Measurements from ENCODE around the gene MTM1. TPM values are rescaled to one million over a fixed set of nuclear protein-coding genes. Genes with fewer than 3 reads are reported as not detected.
A peak's percentile ranks its signal among the peaks of the same experiment; 100 is the strongest.

MTM1 gene
- polyA plus RNA-seq, 3 donors, result 6.5 to 23.4 (median 17.0) TPM

DNA sequence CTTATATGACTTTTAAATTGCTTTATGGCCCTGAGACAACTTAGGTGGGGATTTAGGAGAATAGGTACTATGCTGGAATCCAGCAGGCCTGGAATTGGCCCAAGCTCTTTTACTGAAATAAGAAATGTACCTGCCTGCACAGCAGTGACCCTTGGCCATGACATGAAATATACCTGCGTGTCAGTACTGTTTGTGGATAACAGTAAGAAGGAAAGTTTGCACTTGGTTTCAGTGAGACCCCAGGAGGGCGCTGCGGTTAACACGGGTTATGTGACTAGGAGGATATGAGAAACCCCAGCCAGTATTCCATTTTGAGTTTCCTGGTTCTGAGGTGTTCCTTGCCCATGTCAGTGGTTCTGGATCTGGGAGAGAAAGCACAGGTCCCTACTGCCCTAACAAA is 5.3 kb downstream of the MTM1 start:
- H3K4me1 Mint-ChIP-seq, result peaks cover 77% of the 10 kb centered on the region
- WGBS (ENCODE audit: insufficient coverage), result no CpG with 5 or more reads among the region's 4 CpGs
- TF ChIP-seq, protein P1, sequence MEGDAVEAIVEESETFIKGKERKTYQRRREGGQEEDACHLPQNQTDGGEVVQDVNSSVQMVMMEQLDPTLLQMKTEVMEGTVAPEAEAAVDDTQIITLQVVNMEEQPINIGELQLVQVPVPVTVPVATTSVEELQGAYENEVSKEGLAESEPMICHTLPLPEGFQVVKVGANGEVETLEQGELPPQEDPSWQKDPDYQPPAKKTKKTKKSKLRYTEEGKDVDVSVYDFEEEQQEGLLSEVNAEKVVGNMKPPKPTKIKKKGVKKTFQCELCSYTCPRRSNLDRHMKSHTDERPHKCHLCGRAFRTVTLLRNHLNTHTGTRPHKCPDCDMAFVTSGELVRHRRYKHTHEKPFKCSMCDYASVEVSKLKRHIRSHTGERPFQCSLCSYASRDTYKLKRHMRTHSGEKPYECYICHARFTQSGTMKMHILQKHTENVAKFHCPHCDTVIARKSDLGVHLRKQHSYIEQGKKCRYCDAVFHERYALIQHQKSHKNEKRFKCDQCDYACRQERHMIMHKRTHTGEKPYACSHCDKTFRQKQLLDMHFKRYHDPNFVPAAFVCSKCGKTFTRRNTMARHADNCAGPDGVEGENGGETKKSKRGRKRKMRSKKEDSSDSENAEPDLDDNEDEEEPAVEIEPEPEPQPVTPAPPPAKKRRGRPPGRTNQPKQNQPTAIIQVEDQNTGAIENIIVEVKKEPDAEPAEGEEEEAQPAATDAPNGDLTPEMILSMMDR (IDR thresholded peaks at IDR 0.05), result no peak
- no peaks in the 10 kb centered on the region for H3K27me3 ChIP-seq (ENCODE audit: control insufficient read depth in 2 of 2, insufficient read depth in 2 of 2, low read length in 2 of 2)
- H3K36me3 ChIP-seq (replicated peaks in 1 of 2; ENCODE audit: control insufficient read depth in 1 of 2, insufficient read depth in 2 of 2, low read length in 2 of 2), result no peaks in the 10 kb centered on the region
- H3K27ac Mint-ChIP-seq, result peak overlapping the region in 6 of 7 donors; percentile 11 to 76 (median 52)
- H3K4me3 ChIP-seq (replicated peaks in 1 of 3; ENCODE audit: low read depth in 2 of 3, low read length in 3 of 3), result no peak overlapping the region
- H2AFZ ChIP-seq (ENCODE audit: insufficient read depth, low read depth, low read length, poor library complexity, severe bottlenecking), result no peak overlapping the region
- H3K79me2 ChIP-seq (ENCODE audit: insufficient read depth, low read length), result peaks cover 92% of the 10 kb centered on the region
- H3K4me1 ChIP-seq (ENCODE audit: control insufficient read depth in 1 of 2, insufficient read depth in 2 of 2, low read length in 2 of 2), result peaks cover 63 to 66% of the 10 kb centered on the region in 2 donors
- DNase-seq, result no peak
- H3K9me3 Mint-ChIP-seq, result peaks cover 0 to 6% (median 0%) of the 10 kb centered on the region in 7 donors
- no peaks in the 10 kb centered on the region for H3K36me3 Mint-ChIP-seq
- peak overlapping the region in 1 of 2 donors; percentile 78 for H3K27ac ChIP-seq (ENCODE audit: low read depth in 1 of 2, low read length in 2 of 2)
- peaks cover 0 to 11% (median 0%) of the 10 kb centered on the region in 3 donors for H3K27me3 Mint-ChIP-seq (ENCODE audit: low read depth in 3 of 3)
- H3K4me3 Mint-ChIP-seq, result no peak overlapping the region
- H3K9ac ChIP-seq (ENCODE audit: insufficient read depth, low read length, poor library complexity, severe bottlenecking), result no peak overlapping the region
- intact Hi-C loops (cut with micrococcal nuclease), result loop anchor here in 1 of 2 donors (10.0 kb wide), 1 partner anchor 609 kb away; no protein-coding TSS in a partner anchor
- no peak overlapping the region for H3K4me2 ChIP-seq (replicated peaks; ENCODE audit: extremely low read depth, low read length, poor library complexity, severe bottlenecking)
- H4K20me1 ChIP-seq (ENCODE audit: insufficient read depth, low read length), result peaks cover 29% of the 10 kb centered on the region
- no peaks in the 10 kb centered on the region for H3K9me3 ChIP-seq (replicated peaks in 1 of 2; ENCODE audit: control insufficient read depth in 1 of 2, insufficient read depth in 1 of 2, low read length in 2 of 2)

DNA sequence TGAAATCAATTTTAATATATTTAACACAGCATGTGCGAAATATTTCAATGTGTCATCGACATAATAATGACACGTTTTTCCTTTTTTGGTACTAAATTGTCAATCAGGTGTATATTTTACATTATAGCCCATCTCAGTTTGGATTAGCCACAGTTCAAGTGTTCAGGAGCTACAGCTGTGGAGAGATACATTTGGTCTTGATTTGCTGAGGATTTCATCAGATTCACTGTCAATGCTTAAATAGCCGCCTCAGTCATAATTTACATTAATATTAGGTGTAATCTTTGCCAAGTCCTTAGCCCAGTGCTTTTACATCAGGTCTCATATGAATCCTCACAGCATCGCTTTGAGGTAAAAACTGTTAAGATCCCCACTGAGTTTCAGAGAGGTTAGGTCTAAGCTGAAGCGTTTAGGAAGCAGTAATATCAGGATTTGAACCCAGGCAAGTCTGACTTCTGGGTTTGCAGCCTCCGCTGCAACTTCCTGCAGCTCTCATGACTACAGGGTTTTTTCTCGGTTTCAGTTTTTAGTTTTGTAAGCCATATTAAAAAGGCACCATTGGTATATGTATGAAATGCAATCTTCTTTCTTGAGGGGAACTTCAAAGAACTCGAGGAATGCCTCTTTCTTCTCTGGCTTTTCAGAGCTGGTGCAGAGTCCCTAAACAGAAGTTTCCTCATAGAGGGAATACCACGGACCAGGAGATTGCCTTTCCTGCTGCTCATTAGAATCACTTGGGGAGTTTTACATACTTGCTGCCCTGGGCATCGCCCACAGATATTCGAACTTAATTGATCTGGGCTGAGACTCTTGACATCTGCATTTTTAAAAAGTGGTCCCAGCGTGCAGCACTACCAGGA is 6.4 kb downstream of the MTM1 start:
- peaks cover 58% of the 10 kb centered on the region in 2 donors for H3K4me1 ChIP-seq (ENCODE audit: control insufficient read depth in 1 of 2, insufficient read depth in 2 of 2, low read length in 2 of 2)
- no peaks in the 10 kb centered on the region for H3K9me3 ChIP-seq (replicated peaks in 1 of 2; ENCODE audit: control insufficient read depth in 1 of 2, insufficient read depth in 1 of 2, low read length in 2 of 2)
- H3K27me3 ChIP-seq (ENCODE audit: control insufficient read depth in 2 of 2, insufficient read depth in 2 of 2, low read length in 2 of 2), result no peaks in the 10 kb centered on the region
- H3K36me3 ChIP-seq (replicated peaks in 1 of 2; ENCODE audit: control insufficient read depth in 1 of 2, insufficient read depth in 2 of 2, low read length in 2 of 2), result no peaks in the 10 kb centered on the region
- peaks cover 0 to 6% (median 0%) of the 10 kb centered on the region in 7 donors for H3K9me3 Mint-ChIP-seq
- peak overlapping the region; percentile 52 to 67 for H3K4me3 Mint-ChIP-seq
- no peak overlapping the region for H2AFZ ChIP-seq (ENCODE audit: insufficient read depth, low read depth, low read length, poor library complexity, severe bottlenecking)
- intact Hi-C loops (cut with micrococcal nuclease), result loop anchor here in 1 of 2 donors (10.0 kb wide), 1 partner anchor 610 kb away; no protein-coding TSS in a partner anchor
- TF ChIP-seq, protein P1 (IDR thresholded peaks at IDR 0.05), result no peak
- peaks cover 0 to 10% (median 0%) of the 10 kb centered on the region in 3 donors for H3K27me3 Mint-ChIP-seq (ENCODE audit: low read depth in 3 of 3)
- 0% methylated on average over 1 of the region's 13 CpGs for WGBS (ENCODE audit: insufficient coverage)
- peak overlapping the region in 2 of 3 experiments; percentile 28 to 55 for H3K4me3 ChIP-seq (replicated peaks in 1 of 3; ENCODE audit: low read depth in 2 of 3, low read length in 3 of 3)
- H3K79me2 ChIP-seq (ENCODE audit: insufficient read depth, low read length), result peaks cover 97% of the 10 kb centered on the region
- H3K9ac ChIP-seq (ENCODE audit: insufficient read depth, low read length, poor library complexity, severe bottlenecking), result no peak overlapping the region
- no peaks in the 10 kb centered on the region for H3K36me3 Mint-ChIP-seq
- H3K27ac ChIP-seq (ENCODE audit: low read depth in 1 of 2, low read length in 2 of 2), result peak overlapping the region; percentile 54 to 78
- H3K4me2 ChIP-seq (replicated peaks; ENCODE audit: extremely low read depth, low read length, poor library complexity, severe bottlenecking), result peak overlapping the region; percentile 50
- peaks cover 74% of the 10 kb centered on the region for H3K4me1 Mint-ChIP-seq
- peaks cover 35% of the 10 kb centered on the region for H4K20me1 ChIP-seq (ENCODE audit: insufficient read depth, low read length)
- DNase-seq, result peak in 2 of 3 donors; percentile 15 to 30
- peak overlapping the region; percentile 76 to 88 (median 86) for H3K27ac Mint-ChIP-seq

Measured in CD14-positive monocyte (primary cell).